ENCODE data around the gene KDM4C. TPM values are rescaled to one million over a fixed set of nuclear protein-coding genes. Genes with fewer than 3 reads are reported as not detected.

KDM4C gene
- total and polyA plus RNA-seq, 2 of the 13 experiments (the other 11 are each of a cell fraction or from before 2014, with no cell fraction given): 19.4 to 23.6 TPM

DNA sequence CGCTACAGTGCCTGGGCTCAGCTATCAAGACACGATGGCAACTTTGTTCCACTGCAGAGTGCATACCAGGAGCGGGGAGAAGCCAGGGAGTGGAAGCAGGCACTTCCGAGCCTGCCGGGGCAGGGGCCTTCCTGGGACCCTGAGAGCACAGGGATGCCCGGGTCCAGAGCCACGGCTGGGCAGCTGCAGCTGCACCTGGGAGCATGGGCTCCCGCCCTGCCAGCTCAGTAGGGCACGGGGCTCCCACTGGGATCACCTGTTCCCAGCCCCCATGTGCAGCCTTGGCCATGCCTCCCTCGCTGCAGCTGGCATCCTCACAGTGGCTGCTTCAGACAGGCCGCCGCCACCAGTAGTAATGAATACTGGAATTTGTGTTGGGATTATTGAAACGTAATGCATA lies 391.5 kb downstream of the KDM4C start (continued):
- TF ChIP-seq, protein P1, sequence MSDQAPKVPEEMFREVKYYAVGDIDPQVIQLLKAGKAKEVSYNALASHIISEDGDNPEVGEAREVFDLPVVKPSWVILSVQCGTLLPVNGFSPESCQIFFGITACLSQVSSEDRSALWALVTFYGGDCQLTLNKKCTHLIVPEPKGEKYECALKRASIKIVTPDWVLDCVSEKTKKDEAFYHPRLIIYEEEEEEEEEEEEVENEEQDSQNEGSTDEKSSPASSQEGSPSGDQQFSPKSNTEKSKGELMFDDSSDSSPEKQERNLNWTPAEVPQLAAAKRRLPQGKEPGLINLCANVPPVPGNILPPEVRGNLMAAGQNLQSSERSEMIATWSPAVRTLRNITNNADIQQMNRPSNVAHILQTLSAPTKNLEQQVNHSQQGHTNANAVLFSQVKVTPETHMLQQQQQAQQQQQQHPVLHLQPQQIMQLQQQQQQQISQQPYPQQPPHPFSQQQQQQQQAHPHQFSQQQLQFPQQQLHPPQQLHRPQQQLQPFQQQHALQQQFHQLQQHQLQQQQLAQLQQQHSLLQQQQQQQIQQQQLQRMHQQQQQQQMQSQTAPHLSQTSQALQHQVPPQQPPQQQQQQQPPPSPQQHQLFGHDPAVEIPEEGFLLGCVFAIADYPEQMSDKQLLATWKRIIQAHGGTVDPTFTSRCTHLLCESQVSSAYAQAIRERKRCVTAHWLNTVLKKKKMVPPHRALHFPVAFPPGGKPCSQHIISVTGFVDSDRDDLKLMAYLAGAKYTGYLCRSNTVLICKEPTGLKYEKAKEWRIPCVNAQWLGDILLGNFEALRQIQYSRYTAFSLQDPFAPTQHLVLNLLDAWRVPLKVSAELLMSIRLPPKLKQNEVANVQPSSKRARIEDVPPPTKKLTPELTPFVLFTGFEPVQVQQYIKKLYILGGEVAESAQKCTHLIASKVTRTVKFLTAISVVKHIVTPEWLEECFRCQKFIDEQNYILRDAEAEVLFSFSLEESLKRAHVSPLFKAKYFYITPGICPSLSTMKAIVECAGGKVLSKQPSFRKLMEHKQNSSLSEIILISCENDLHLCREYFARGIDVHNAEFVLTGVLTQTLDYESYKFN (CRISPR knock-in tag; conservative IDR thresholded peaks at IDR 0.05): no peak
- TF ChIP-seq ZNF282 (IDR thresholded peaks at IDR 0.05; ENCODE audit: partially characterized antibody): no peak
- no peak for TF ChIP-seq ZNF614 (CRISPR knock-in tag; IDR thresholded peaks at IDR 0.05; ENCODE audit: borderline replicate concordance)
- no peak for TF ChIP-seq RFXANK (CRISPR knock-in tag; IDR thresholded peaks at IDR 0.05)
- TF ChIP-seq ZNF775 (CRISPR knock-in tag; IDR thresholded peaks at IDR 0.05; ENCODE audit: borderline replicate concordance): no peak
- no peak for TF ChIP-seq STAG1 (CRISPR knock-in tag; IDR thresholded peaks at IDR 0.05)
- TF ChIP-seq, protein P2, sequence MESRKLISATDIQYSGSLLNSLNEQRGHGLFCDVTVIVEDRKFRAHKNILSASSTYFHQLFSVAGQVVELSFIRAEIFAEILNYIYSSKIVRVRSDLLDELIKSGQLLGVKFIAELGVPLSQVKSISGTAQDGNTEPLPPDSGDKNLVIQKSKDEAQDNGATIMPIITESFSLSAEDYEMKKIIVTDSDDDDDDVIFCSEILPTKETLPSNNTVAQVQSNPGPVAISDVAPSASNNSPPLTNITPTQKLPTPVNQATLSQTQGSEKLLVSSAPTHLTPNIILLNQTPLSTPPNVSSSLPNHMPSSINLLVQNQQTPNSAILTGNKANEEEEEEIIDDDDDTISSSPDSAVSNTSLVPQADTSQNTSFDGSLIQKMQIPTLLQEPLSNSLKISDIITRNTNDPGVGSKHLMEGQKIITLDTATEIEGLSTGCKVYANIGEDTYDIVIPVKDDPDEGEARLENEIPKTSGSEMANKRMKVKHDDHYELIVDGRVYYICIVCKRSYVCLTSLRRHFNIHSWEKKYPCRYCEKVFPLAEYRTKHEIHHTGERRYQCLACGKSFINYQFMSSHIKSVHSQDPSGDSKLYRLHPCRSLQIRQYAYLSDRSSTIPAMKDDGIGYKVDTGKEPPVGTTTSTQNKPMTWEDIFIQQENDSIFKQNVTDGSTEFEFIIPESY (CRISPR knock-in tag; IDR thresholded peaks at IDR 0.05): no peak
